NCI-H1048 (cell line): ENCODE data around the gene SBK1.
"Not testable (repeated sequence)": the region's sequence is repeated elsewhere in the genome, so short reads cannot be mapped to it uniquely, and the experiment has no call there.

Experiments
- DNase-seq: peaks from one replicate; lab custom pipeline; 2025; lab: John Stamatoyannopoulos, UW

Gene SBK1

GRCh38 chr16:28308794-28309584, 16.7 kb downstream of the SBK1 start:
- no peak for DNase-seq

- DNase-seq, result no peak
Measured at GRCh38 chr16:28309811-28310311, 17.5 kb downstream of the SBK1 start.

DNA sequence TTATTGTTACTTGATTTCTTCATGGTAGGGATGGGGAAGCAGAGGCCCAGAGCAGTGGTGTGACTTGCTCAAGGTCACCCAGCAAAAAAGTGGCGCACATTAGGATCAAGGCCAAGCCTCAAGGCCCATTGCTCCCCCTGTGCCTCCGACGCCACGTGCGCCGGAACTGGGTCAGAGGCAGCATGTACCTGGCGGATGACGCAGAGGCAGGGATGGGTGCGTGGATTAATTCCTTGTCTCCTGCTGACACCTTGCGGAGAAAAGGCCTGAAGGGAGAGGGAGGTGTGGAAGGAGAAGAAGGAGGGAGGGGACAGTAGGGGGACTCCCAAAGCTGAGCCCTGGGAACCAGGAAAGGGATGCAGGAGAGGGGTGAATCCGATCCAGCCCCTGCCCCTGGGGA, 18.5 kb downstream of the SBK1 start:
- DNase-seq, result no peak

- DNase-seq, result no peak
Measured at GRCh38 chr16:28311413-28311812, 19.1 kb downstream of the SBK1 start.

GRCh38 chr16:28311913-28312312, 19.6 kb downstream of the SBK1 start:
- no peak for DNase-seq

- no peak for DNase-seq
Measured at GRCh38 chr16:28312327-28312726, 20.0 kb downstream of the SBK1 start.

DNA sequence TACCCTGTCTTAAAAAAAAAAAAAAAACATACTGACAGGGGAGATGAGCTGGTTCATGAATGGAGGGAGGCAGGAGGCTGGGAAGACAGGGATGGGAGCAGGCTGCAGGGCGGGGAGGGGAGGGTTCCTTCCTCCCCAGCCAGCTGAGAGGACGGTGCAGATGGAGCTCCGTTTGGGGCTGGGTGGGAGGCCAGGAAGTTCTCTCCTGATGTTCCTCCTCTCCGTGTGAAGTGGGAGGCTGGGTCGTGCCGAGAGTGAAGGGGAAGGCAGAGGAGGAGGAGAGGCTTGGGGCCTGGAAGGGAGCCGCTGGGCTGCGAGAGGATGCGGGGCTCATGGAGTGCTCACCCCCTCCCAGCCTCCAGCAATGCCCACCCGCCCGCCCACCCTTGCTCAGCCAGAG, 21.3 kb downstream of the SBK1 start:
- DNase-seq, result no peak

GRCh38 chr16:28316054-28316453, 23.7 kb downstream of the SBK1 start:
- DNase-seq, result no peak

- DNase-seq, result no peak
Measured at GRCh38 chr16:28317040-28317880, 24.9 kb downstream of the SBK1 start.

GRCh38 chr16:28318042-28318744, 25.9 kb downstream of the SBK1 start:
- DNase-seq, result no peak

DNA sequence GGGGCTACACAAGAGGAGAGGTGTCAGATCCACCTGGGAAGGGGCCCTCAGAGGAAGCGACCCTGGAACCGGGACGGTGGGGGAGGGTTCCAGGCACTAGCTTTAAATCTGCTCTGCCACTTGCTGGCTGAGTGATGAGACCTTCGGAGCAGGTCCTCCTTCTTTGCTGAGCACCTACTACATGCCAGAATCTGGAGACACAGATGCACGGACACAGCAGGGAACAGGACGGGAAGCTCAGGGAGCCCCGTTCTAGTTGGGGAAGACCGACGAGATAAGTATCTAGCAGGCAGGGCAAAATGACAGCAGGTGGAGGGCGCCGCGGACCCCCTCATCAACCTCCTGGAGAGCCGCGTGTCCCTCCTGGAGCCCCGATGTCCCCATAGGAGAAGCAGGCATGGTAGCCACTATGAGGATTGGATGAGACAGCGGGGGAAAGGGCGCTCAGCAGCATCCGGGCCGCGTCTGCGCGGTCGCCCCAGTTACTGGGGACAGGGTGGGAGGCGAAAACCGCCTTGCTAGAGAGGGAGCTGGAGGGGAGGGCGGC, 27.2 kb downstream of the SBK1 start:
- DNase-seq, result no peak

DNA sequence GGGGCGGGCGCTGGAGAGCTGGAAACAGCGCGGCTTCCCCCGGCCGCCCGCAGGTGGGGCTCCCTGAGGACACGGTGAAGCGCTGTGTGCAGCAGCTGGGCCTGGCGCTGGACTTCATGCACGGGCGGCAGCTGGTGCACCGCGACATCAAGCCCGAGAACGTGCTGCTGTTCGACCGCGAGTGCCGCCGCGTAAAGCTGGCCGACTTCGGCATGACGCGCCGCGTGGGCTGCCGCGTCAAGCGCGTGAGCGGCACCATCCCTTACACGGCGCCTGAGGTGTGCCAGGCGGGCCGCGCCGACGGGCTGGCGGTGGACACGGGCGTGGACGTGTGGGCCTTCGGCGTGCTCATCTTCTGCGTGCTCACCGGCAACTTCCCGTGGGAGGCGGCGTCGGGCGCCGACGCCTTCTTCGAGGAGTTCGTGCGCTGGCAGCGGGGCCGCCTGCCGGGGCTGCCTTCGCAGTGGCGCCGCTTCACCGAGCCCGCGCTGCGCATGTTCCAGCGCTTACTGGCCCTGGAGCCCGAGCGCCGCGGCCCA, 27.8 kb downstream of the SBK1 start:
- DNase-seq, result no peak

GRCh38 chr16:28320741-28321140, 28.4 kb downstream of the SBK1 start:
- DNase-seq, result no peak

- no peak for DNase-seq
Measured at GRCh38 chr16:28321700-28322411, 29.5 kb downstream of the SBK1 start.

DNA sequence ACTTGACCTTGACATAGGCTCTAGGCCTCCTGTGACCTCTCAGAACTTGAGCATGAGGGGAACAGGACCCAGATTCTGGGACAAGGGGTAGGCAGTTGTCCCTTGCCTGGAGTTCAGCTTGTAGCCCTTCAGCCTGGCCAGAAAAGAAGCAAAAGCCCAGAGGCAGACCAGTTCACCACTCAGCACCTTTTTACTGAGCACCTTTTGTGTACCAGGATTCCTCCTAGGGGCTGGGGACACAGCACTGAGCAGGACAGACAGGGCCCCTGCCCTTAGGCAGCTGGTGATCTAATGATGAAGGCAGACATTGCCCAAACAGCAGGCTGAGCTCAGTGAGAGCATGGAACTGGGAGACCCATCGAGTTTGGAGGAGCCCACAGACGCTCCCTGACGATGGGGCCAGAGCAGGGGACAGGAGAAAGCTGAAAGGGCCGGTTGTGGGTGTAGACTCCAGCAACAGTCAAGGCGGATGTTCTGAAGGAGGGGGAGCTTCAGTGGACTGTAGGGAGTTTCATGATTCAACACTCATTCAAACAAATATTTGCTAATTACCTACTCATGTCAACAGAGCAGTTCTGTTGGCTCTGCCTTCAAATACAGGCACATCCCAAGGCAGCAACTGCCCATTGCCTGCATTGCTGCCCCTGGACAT, 32.0 kb downstream of the SBK1 start:
- no peak for DNase-seq

- DNase-seq, result no peak
Measured at GRCh38 chr16:28324887-28325279, 32.6 kb downstream of the SBK1 start.

DNA sequence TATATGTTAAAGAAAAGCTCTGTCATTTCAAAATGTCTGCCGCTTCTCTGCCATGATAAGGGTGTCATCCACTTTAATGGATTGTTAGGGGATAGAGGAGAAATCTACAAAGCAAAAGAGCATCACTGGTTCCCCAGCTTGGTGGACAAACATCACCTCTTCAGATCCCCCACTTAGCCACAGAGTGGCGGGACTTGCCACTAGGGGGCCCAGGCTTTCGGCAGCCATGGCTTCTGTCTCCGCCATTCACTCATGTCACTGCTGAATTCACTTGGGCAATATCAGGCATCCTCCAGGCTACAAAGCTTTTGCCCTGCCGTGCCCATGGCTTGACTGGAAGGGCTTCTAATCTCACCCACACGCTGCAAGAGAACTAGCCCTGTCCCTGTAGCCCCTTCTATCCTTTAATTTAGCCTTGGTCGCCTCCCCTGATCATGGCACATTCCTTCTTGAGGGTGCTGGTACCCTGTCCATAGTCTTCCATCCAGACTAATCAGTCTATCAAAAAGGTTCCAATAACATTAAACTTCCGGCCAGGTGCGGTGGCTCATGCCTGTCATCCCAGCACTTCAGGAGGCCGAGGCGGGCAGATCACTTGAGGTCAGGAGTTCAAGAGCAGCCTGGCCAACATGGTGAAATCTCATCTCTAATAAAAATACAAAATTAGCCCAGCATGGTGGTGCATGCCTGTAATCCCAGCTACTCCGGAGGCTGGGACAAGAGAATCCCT, 34.7 kb downstream of the SBK1 start:
- no peak for DNase-seq

DNA sequence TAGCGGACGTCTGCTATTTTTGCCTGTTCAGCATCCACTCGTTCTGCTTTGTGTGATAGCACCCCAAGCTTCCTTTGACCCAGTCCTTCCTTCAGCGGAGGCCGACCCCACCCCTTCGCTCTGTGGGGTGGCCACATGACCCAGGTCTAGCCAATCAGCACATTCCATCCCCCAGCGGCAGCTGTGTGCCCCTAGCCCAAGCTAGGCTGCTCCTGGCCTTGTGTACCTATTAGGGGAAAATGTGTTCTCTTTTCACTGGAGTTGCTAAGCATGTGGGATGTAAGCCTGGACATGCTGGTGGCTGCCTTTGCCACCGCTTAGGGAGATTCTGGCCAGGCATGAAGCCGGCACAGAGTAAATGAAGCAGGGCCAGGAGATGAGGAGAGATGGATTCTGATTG, 37.9 kb downstream of the SBK1 start:
- DNase-seq, result not testable (repeated sequence)

GRCh38 chr16:28330981-28331380, 38.7 kb downstream of the SBK1 start:
- DNase-seq, result not testable (repeated sequence)

- DNase-seq, result not testable (repeated sequence)
Measured at GRCh38 chr16:28332632-28333031, 40.3 kb downstream of the SBK1 start.
